NCI-H2171 (cell line): ENCODE measurements around the gene PLEKHG4B.
"Not testable (repeated sequence)": the region's sequence is repeated elsewhere in the genome, so short reads cannot be mapped to it uniquely, and the experiment has no call there.

Experiments used
- DNase-seq: peaks from one replicate; lab custom pipeline; 2025; lab: John Stamatoyannopoulos, UW

Gene PLEKHG4B

DNA sequence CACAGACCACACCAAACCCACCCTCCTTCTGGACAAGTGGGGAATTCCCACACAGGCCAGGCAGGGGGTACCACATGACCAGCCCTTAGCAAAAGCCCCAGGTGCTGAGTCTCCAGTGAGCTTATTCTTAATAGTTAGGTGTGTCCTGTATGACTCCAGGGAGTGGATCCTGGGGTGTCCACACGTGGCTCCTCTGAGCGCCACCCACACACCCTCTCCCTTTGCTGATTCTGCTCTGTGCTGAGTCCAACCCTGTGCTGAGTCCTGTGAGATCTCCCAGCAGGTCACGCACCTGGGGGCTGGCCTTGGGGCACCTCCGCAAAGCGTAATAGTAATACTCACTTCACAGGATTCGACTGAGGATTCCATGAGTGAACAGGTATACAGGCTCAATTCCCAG lies 112.0 kb downstream of the PLEKHG4B start:
- DNase-seq = no peak

DNA sequence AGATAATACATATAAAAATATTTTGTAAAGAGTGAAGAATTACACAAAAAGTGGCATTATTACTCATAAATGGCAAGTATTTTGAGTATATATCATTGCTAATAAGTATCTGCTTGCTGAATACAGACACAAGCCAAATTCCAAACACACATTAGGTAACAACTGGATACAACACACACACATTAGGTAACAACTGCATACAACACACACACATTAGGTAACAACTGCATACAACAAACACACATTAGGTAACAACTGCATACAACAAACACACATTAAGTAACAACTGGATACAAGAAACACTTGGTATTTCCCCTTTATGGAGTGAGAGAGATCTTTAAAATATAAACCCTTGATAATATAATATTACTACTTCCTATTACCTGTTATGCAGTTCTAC lies 112.5 kb downstream of the PLEKHG4B start:
- no peak for DNase-seq

DNA sequence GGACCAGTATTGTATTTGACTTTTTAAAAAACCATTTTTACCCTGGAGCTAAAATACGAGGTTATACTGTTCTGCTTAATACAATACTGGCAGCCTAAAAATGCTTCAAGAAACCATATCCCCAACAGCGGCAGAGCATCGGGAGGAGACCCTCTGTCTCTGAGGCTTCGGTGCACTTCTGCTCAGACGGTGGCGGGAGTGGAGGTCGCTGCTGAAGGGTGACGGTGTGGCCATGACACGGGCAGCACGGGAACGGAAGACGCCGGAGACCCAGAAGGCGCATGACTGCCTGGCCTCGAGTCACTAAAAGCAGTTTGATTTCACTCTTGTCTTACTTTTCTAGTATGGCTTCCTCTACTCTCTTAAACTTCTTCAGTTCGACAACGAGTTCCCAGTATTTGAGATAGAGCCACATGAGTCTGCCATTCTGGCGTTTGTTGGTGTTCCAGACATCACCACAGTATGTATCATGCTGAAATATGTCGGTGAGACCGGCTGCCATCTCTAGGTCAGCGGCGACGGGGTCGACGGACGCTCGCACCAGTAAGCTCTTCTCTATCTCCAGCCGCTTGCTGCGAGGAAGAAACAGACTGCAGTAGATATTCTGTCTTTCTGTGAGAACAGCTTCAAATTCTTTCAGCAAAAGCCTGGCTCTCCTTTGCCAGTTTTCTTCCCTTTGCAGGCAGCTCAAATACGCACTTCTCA lies 113.2 kb downstream of the PLEKHG4B start:
- DNase-seq = no peak

DNA sequence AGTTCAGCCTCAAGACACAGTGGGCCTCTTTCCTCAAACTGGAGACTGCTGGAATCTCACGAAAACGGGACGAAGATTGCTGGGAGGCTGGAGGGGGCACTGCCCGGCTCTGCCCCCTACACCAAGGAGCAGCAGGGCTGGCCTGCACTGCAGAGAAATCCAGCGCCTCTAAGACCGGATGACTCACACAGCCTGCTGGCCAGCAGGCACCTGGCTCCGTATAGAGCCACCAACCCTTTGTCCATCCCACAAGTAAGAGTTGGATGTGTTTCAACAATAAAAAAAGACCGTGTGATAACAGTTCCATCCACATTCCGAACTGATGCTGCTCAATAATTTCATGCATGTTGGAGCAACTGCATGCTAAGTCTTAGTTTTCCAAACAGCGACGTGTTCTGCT lies 114.4 kb downstream of the PLEKHG4B start:
- no peak for DNase-seq

DNA sequence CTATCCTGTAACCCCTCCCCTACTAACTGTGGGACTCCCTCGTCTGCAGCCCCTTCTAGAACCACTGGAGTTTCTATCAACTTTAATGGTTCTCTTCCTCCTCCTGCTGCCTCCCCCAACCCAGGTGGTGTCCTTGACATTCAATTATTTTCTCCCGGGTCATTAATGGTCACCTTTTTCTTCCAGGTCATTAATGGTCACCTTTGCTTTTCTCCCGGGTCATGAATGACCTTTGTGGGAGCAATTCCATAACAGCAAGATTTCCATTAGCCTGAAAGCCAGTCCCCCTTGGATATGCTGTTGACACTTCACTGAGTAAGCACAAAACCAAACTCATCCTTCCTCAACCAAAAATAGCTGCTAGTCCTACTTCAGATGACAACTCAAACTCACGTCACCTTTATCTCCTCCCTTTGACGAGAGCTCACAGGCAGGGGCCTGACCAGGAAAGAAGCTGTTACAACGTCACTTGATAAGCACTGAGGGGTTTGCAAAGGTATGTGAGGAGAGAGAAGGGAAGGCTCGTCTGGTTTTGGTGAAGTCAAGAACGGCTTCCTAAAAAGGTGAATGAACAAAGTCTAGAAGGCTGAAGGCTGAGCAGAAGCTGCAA lies 115.1 kb downstream of the PLEKHG4B start:
- DNase-seq = no peak

DNA sequence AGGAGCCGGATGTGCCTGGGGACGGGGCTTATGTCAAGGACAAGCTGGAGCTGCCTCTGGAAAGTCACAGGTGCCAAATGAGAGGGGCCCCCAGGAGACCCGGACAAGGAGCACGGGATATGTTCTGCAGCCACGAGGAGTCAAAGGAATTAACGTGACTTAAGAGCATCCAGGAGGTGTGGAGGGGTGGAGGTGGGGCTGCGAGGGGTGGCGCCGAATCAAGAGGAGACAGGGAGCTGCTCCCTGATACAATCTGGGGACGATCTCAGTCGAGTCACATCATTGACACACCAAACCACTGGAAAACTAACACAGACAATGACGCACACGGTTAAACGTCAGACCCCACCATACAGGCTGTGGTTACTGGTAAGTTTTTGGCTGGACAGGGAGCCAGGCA lies 115.6 kb downstream of the PLEKHG4B start:
- no peak for DNase-seq

DNA sequence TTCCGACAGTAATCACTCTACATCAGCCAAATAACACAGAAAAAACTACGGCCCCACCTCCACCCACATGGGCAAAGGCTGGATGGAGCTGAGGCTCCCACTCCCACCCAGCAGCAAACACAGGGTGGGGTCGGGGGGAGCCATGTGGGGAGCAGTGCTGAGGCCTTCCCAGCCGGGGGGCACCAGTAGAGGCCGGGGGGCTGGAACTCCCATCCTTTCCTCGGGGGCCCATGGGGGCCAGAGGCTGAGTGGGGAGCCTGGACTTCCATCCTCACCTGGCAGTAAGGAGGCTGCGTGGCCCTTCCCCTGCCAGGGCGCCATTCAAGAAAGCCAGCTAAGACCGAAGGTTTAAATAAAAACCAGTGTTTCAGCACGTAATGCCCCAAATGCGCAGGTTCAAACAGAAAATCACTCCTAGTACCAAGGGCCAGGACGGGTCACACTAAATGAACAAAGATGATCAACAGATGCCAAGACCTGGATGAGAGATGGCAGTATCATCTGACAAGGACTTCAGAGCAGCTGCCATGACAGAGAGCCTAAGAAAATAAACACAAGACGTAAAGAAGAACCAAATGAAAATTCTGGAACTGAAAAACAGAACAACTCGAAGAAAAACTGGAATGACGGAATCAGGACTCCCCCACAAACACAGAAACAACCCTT lies 116.6 kb downstream of the PLEKHG4B start:
- no peak for DNase-seq

DNA sequence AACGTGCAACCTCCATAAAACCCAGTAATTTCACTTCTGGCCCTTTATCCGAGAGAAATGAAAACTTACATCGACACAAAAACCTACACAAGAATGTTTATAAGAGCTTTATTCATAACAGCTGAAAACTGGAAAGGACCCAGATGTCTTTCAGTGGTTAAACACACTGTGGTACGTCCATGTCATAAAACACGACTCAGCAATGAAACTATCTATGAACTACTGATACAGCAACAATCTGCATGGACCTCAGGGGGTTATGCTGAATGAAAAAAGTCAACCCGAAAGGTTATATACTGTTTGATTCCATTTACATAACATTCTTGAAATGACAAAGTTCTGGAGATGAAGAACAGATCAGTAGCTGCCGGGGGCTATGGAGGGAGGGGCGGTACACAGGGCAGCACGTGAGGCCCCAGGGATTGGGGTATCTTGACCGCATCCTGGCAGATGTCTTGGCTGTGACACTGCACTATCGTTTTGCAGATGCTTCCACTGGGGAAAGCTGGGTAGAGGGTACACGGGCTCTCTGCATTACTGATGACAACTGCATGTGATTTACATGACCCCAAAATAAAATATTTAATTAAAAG lies 121.9 kb downstream of the PLEKHG4B start:
- DNase-seq = no peak

DNA sequence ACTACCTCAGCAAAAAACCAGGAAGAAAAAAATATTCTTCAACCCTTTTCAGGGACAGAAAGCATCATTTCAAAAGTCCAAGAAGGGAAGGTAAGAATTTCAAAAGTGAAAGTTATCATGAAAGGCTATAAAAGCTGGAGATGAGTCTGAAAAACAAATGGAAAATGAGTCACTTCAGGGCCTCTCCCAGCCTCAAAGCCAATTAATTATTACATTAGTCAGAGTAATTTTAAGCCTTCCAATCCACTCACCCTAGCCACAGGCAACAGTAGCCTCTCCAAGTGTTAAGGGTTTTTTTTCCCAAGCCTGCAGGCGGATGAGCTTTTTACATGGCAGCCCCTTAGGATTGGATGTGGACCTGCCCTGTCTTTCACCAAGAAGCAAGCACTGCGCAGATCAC lies 123.3 kb downstream of the PLEKHG4B start:
- not testable (repeated sequence) for DNase-seq

DNA sequence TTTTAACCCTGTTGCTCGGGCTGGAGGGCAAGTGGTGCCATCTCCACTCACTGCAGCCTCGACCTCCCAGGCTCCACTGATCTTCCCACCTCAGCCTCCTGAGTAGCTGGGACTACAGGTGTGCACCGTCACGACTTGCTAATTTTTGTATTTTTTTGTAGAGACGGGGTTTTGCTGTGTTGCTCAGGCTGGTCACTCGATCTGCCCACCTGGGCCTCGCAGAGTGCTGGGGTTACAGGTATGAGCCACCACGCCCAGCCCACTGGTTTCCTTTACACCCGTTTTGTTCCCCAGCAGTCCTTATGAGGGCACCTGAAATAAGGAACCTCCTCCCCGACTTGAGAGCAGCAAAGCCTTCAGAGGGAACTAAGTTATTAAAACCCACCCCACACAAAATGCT lies 124.1 kb downstream of the PLEKHG4B start:
- not testable (repeated sequence) for DNase-seq

DNA sequence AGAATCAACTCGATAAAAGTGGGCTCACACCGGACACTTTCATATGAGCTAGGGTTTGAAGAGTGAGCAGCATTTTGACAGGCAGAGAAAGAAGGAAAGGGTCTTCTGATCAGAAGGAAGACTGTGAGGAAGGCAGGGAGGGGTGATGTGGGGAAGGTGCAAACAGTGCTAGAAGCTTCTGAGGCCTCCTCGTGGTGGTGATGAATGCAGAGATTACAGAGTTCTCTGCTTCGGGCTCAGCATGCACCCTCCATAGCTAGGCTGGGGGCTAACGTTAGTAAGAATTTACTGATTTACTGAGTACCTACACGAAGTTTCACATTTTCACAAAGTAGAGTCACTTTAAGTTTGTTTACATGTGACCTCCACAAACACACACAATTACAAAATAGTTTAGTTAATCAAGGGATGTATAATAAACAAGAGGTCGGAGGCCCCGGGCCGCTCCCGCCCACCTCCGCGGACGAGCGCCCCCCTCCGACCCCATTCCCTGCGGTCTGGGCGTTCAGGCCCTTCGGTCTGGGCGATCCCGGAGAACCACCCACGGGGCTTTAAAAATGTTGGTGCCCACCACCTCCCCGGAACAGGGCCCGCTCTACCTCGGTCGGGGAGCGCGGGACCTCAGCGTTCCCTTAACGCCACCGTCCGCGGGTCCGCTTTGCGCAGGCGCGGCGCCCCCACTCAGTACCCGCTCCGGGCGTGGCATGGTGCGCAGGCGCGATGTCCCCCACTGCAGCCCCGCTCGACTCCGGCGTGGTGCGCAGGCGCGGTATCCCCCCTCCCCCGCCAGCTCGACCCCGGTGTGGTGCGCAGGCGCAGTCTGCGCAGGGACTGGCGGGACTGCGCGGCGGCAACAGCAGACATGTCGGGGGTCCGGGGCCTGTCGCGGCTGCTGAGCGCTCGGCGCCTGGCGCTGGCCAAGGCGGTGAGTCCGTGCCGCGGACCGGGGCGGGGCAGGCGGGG lies 125.8 kb downstream of the PLEKHG4B start, which contains the start of the genes CCDC127 and SDHA:
Gene CCDC127, minus strand, starts transcription at position 660 of the 963 bp plus-strand sequence. CDS start 1,304 bp downstream, outside the sequence.
Gene SDHA, plus strand, starts transcription at position 827 of the 963 bp plus-strand sequence. Its CDS starts 36 bp downstream, at position 863.
- DNase-seq = peak; percentile 98

DNA sequence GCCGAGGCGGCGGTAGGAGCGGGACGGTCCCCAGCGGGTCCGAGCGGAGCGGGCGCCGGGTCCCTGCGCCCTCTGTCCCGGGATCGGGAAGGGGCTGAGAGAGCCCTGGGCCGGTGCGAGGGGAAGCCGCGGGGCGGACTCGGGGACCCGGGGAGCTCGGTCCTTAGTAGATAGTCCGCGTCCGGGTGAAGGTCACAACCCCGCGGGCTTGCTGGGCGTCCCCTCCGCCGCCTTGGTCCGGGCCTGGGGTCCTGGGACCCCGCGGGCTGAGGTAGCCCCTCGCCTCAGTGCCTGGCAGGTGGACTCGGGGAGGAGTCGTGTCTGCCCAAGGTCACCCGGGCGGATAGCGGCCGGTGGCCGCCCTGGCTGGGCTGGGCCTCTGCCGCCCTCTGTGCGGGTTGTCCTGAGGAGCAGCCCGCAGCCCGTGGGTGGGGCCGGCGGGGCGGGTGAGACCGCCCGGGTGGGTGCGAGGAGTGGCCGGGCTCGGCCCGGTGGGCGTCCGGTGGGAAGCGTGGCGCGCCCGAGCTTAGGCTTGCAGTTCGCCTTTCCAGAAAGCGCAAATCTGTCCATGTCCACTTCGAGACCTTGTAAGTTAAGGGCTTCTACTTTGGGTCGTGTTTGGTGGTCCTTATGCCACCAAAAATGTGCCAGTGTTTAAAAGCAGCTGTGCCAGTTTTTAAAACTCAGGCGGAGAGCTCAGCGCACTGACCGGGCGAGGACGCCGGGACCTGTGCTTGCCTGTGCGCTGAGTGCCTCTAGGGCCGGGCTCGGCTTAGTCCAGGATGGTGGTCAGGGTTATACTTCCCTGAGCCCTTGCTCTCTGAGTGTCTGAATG lies 126.7 kb downstream of the PLEKHG4B start:
- DNase-seq = no peak

DNA sequence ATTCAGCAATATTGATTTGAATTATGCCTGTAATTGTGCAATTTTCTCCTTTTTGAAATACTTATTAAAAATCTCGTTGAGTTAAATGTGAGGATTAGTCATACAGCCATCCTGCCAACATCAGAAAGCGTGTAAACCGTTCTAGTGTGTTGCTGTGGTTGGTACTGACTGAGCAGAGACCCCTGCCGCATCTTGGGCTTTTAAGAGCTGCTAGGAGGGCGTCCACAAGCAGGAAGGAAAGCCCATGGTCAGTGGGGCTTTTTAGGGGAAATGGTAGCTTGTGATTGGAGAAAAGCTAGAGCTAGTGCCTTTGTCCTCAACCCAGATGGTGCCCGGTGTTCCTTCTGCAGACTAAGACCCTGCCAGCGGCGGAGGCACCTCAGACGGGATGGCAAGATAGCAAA lies 127.5 kb downstream of the PLEKHG4B start:
- DNase-seq = no peak

DNA sequence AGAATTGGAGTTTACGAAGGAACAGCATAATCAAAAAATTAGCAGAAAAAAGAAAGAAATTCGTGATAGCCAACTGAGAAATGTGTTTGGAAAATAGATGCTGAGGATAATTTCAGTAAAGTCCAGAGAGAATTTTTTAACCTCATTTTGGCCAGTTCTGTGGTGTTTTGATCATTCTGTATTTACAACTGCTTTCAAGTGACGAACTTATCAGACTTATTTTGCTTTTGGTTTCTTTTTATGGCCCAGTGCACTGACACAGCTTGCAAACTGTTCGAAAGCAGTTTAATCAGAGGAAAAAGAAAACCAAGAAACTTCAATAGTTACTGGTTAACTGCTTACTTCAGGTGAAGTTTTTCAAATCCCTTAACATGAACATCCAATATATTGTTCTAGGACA lies 128.0 kb downstream of the PLEKHG4B start:
- DNase-seq = no peak

DNA sequence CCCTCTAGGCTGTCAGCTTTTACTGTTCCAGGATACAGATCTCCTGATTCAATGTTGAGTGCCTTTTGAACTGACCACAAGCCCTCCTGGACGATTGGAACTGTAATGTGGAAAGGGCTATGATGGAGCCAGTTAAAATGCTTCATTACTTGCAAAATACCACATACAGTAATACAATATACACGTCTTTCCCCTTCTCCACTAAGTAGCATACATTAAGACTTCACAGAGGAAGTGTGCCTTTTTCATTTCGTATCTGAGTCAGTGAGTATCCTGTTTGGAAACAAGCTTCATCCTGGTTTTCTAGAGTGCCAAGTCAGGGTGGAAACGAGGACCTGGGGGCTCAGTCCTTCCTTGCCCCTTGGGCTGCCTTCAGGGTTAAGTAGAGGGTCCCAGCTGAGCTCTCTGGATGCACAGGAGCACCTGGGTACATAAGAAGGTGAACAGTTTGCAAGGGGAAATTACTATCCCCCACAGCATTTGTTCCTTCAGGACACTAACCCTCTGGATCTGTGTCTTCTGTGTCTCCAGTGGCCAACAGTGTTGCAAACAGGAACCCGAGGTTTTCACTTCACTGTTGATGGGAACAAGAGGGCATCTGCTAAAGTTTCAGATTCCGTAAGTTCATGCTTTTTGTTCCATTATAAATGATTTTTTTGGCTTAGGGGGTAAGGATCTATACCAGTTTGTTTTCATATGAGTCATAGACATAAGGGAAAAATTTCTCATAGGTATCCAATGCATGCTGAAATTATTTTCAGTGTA lies 131.2 kb downstream of the PLEKHG4B start:
- DNase-seq = not testable (repeated sequence)

DNA sequence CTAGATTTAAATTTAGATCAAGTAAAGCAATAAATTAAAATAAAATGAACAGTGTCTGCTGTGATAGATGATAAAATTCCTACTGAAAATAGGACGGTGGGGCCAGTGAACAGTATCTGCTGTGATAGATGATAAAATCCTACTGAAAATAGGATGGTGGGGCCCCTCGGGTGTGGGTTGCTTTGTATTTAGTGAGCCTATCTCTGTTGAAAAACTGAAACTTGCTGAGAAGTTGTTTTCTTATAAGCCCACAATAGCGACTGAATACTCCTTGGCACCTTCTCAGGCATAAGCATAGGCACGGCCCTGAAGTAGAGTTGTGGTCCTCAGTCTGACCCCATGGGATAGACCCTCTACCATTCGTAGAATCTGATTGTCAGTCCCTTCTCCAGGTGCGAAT lies 131.8 kb downstream of the PLEKHG4B start:
- no peak for DNase-seq

DNA sequence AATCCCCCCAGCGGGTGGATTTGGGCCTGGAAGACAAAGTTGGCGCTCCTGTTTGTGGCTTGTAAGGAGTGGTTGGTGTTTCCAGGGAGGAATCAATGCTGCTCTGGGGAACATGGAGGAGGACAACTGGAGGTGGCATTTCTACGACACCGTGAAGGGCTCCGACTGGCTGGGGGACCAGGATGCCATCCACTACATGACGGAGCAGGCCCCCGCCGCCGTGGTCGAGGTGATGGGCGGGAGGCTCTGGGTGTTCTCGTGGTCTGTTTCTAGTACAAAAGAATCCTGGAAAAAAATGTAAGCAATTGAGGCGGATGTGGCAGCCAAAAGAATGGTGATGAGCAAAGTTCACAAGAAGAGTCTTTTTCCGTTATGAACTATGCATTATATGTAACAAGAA lies 133.4 kb downstream of the PLEKHG4B start:
- no peak for DNase-seq

DNA sequence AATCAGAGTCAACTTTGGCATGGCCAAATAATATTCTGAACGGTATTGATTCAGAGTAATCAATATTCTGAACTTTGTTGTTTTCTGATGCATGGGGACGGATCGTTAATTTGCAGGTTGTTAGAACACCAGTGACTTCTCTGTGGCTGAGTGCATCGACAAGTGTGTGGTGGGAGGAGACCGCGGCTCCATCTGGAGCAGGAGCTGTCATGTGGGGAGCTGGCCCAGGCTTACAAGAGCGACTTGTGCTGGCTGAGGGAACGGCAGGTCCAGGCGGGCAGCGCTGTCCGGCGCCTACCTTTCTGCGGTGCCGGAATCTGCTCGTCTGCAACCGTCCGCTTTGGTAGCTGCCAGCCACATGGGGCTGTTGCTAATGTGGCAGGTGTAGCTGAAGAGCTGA lies 135.4 kb downstream of the PLEKHG4B start:
- not testable (repeated sequence) for DNase-seq

DNA sequence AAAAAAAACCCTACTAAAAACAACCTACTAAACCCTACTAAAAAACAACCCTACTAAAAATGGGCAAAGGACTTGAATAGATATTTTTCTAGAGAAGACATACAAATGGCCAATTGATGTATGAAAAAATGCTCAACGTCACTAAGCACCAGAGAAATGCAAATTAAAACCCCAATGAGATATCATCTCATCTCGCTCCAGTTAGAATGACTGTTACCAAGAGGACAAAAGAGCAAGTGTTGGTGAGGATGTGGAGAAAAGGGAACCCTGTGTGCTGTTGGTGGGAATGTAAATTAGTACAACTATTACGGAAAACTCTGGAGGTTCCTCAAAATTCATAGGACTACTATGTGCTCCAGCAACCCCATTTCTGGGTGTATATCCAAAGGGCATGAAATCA lies 136.9 kb downstream of the PLEKHG4B start:
- no peak for DNase-seq

DNA sequence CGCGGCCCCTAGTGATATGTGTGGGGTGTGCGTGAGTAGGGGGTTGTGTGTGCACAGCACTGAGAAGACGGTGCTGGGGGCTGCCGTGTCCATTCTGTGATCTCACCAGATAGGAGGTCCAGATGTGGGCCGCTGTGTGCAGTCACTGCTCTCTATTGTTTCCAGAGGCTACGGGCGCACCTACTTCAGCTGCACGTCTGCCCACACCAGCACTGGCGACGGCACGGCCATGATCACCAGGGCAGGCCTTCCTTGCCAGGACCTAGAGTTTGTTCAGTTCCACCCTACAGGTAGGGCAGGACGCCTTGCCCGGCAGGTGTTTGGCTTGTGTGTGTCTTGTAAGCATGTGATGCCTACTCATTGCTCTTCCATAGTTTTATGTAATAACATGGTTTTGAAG lies 138.7 kb downstream of the PLEKHG4B start:
- no peak for DNase-seq
